Inferior parietal cortex (tissue), 1 donor: Measurements from ENCODE around the gene EBF4.
"Not testable (repeated sequence)": the region's sequence is repeated elsewhere in the genome, so short reads cannot be mapped to it uniquely, and the experiment has no call there.

Source experiments
- DNase-seq: peaks from one replicate; pipeline ENCODE4 v3.0.0-alpha.2; 2016; ENCODE audit errors: extremely low spot score

Gene EBF4

GRCh38 chr20:2672446-2672845 is 20.1 kb upstream of the EBF4 start:
- no peak for DNase-seq

- no peak for DNase-seq
Observed at GRCh38 chr20:2673453-2673852, 19.1 kb upstream of the EBF4 start.

- DNase-seq: no peak
Observed at GRCh38 chr20:2680046-2680445, 12.5 kb upstream of the EBF4 start.

GRCh38 chr20:2682040-2682439 is 10.5 kb upstream of the EBF4 start:
- DNase-seq: not testable (repeated sequence)

- DNase-seq: not testable (repeated sequence)
Observed at GRCh38 chr20:2684817-2685216, 7.8 kb upstream of the EBF4 start.

- no peak for DNase-seq
Observed at GRCh38 chr20:2687514-2687913, 5.1 kb upstream of the EBF4 start.

GRCh38 chr20:2688041-2688591 is 4.5 kb upstream of the EBF4 start:
- DNase-seq: peak; percentile 52

- DNase-seq: no peak
Observed at GRCh38 chr20:2690213-2690612, 2.4 kb upstream of the EBF4 start.

- DNase-seq: no peak
Observed at GRCh38 chr20:2690718-2691117, 1.9 kb upstream of the EBF4 start.

GRCh38 chr20:2691127-2691526 is 1.5 kb upstream of the EBF4 start:
- DNase-seq: no peak

- DNase-seq: no peak
Observed at GRCh38 chr20:2691663-2692035, 931 bp upstream of the EBF4 start.

- no peak for DNase-seq
Observed at GRCh38 chr20:2692886-2693285, 306 bp downstream of the EBF4 start.

- peak; percentile 32 for DNase-seq
Observed at GRCh38 chr20:2693286-2694007, 867 bp downstream of the EBF4 start.

- DNase-seq: no peak
Observed at GRCh38 chr20:2694008-2694471, 1.5 kb downstream of the EBF4 start.

GRCh38 chr20:2694519-2694918 is 1.9 kb downstream of the EBF4 start:
- DNase-seq: no peak

GRCh38 chr20:2695206-2695983 is 2.8 kb downstream of the EBF4 start:
- DNase-seq: no peak

GRCh38 chr20:2695984-2696525 is 3.5 kb downstream of the EBF4 start:
- not testable (repeated sequence) for DNase-seq

- no peak for DNase-seq
Observed at GRCh38 chr20:2696646-2697045, 4.1 kb downstream of the EBF4 start.

- no peak for DNase-seq
Observed at GRCh38 chr20:2697768-2698167, 5.2 kb downstream of the EBF4 start.

- no peak for DNase-seq
Observed at GRCh38 chr20:2698186-2698817, 5.7 kb downstream of the EBF4 start.

GRCh38 chr20:2698912-2699311 is 6.3 kb downstream of the EBF4 start:
- no peak for DNase-seq

- DNase-seq: no peak
Observed at GRCh38 chr20:2699775-2700413, 7.3 kb downstream of the EBF4 start.
